SW480 (cell line): ENCODE data around the gene SVOP.
"Not testable (repeated sequence)": the region's sequence is repeated elsewhere in the genome, so short reads cannot be mapped to it uniquely, and the experiment has no call there.

ENCODE experiments used
- DNase-seq: peaks from one replicate; pipeline ENCODE4 v3.0.0-alpha.2; 2016; ENCODE audit warnings: low spot score

Gene SVOP

DNA sequence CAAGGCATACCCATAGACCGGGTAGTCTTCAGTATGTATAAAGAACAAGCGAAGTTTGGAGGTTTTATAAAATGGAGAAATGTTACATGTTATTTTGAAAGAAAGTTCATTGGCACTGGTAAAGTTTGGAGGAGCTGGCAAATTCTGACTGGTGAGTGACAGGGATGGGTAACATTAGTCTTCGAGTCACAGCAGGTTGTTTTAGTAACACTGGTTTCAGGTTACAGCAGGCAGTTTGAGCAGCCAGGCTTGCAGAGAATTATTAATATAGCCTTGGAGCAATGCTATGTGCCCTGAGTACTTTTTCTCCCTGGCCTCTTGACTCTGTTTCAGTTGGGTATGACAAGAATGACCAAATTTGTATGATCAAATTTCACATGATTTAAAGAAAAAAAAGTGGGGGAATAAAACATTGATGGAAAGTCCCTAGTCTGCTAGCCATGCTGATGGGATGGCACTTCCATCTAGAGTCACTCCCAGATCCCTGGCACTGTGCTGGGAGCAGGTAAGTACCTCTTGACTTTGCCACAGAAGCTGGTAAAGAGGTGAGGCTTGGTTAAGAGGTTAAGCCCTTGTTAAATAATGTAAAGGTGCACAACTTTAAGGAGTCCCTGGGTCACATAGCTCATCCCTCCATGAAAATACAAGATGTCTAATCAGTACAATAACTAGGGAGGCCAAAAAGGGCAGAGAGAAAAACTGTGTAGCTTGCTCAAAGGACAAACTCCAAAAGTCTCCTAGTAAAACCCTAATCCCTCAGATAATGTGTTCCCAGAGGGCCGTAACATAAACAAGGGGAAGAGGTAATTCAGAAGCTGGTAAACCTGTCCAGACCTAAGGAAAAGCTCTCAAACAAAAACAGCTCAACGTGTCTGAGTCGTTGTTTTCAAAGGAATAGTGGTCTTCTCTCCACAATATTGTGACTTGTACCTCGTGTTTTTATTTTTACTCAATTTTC lies 12.7 kb upstream of the SVOP start:
- no peak for DNase-seq

- no peak for DNase-seq
These were observed 8.5 kb upstream of the SVOP start for GRCh38 chr12:109029411-109029810.

DNA sequence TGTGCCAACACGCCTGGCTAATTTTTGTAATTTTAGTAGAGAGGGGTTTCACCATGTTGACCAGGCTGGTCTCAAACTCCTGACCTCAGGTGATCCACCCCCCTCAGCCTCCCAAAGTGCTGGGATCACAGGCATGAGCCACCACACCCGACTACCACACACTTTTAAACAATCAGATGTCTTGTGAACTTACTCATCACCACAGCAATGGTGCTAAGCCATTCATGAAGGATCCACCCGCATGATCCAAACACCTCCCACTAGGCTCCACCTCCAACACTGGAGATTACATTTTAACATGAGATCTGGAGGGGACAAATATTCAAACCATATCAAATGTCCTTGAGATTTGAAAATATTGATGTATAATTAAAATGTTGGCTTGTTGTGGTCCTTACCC lies 7.8 kb upstream of the SVOP start:
- DNase-seq, result not testable (repeated sequence)

- DNase-seq, result no peak
These were observed 6.9 kb upstream of the SVOP start for GRCh38 chr12:109027767-109028166.

DNA sequence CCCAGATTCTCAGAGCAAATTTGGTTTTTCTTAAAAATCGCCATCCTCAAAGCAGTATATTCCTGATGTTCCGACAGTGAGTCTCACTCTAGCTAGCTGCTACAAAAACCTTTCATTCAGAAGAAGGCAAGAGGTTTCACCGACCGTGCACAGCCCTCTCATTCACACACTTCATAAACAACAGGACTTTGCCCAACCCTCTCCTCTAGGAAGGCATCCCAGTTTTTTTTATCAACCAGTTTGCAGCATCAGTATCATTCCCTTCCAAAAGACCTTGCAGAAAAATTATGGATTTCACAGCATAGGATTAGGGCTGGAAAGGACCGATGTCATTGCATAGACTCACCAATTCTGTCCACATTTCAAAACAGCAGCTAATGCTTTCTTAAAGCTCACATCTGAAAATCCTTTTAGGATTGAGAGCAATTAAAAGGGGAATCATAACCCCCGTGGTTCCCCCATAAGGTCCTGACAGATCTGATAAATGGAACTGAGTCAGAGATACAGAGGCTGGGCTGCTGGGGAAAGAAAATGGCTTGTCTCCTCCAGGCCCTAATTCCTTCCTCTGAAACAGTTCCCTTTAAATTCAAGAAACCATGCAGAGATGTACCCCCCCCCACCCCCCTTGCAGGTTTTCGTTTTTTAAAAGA lies 597 bp downstream of the SVOP start:
- no peak for DNase-seq

DNA sequence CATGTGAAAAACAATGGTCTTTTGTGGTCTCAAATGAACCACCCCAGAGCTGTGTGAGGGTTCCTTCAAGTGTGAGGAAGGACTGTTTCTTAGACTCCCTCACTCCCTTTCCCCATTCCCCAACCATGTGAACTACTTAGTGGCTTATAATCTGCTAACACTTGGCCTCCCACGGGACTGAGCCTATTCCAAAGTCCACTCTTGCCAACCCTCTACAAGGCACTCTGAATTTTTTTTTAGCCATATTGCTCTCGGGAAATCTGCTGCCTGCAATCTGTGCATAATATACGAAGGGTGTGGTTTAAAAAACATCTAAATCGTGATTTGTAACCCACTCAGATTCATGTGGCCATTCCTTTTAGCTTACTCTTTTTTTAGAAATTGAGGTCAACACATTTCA lies 2.6 kb downstream of the SVOP start:
- no peak for DNase-seq

DNA sequence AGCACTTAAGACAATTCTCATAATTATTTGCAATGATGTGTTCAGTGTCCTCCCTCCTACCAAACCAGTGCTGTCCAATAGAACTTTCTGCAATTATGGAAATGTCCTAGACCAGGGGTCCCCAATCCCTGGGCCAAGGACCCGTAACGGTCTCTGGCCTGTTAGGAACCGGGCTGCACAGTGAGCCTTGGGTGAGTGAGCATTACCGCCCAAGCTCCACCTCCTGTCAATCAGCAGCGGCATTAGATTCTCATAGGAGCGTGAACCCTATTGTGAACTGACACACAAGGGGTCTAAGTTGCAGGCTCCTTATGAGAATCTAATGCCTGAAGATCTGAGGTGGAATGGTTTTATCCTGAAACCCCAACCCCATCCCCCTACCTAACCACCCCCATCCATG lies 3.9 kb downstream of the SVOP start:
- no peak for DNase-seq

GRCh38 chr12:109016016-109016415 lies 4.9 kb downstream of the SVOP start:
- no peak for DNase-seq

- DNase-seq, result no peak
These were observed 5.7 kb downstream of the SVOP start for GRCh38 chr12:109014984-109015765.

DNA sequence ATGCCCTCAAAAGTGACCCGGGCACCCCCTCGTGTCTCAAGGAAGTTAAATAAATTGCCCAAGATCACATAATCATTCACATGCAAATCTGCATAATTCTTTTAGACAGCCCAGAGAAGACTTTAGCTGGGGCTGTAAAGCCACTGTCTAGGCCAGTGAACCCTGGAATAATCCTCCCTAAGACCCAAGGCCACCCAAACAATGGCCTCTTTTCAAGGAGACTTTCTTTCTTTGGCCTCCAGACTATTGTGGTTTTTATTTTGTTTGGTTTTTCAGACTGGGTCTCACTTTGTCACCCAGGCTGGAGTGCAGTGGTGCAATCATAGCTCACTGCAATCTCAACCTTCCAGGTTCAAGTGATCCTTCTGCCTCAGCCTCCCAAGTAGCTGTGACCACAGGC lies 10.6 kb downstream of the SVOP start:
- no peak for DNase-seq

DNA sequence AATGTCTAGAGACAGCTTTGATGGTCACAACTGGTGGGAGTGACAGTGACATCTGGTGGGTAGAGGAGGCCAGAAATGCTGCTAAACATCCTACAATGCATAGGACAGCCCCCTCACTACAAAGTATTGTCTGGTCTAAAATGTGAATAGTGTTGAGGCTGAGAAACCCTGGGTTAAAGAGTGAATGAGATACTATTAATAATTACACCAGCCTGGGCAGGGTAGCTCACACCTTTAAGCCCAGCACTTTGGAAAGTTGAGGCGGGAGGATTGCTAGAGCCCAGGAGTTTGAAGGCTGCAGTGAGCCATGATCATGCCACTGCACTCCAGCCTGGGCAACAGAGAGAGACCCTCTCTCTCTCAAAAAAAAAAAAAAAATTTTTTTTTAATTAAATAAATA lies 11.1 kb downstream of the SVOP start:
- DNase-seq, result no peak

DNA sequence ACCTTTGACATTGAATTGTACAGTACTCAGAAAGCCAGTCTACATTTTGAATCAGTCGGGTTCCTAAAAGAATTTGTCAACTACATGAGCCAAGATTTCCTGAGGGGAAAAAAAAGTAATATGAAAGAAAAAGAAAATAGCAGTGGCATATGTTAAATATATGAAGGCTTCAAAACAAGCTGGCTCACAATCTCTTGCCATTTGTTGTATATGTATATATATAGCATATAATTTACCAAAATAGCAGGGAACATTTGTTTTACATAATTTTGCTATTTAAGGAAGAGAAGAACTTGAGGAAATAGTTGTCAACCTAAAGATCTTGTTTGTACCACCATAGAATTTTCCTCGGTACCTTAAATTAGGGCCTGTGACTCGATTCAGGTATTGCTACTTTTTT lies 16.9 kb downstream of the SVOP start:
- DNase-seq, result no peak

GRCh38 chr12:108996320-108996719 lies 24.5 kb downstream of the SVOP start:
- DNase-seq, result no peak

GRCh38 chr12:108995370-108995992 lies 25.4 kb downstream of the SVOP start:
- DNase-seq, result no peak

- not testable (repeated sequence) for DNase-seq
These were observed 30.8 kb downstream of the SVOP start for GRCh38 chr12:108990103-108990502.

DNA sequence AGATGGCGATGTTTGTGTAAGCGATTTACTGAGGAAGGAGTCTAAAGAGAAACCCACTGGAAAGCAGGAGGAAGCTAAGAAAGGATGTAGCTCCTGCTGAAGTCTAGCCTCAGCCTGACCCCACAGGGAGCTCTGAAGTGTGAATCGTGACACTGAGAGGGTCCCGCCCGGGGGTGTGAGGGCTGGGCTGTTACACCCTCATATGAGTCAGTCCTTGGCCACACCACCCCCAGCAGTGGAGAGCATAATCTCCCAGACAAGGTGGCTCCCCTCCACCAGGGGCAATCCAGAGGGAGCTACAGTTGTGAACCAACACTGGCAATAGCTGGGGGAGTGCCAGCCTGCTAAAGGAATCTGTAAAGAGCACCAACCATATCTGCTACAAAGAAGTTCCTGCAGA lies 31.5 kb downstream of the SVOP start:
- no peak for DNase-seq

- DNase-seq, result no peak
These were observed 35.1 kb downstream of the SVOP start for GRCh38 chr12:108985750-108986149.

DNA sequence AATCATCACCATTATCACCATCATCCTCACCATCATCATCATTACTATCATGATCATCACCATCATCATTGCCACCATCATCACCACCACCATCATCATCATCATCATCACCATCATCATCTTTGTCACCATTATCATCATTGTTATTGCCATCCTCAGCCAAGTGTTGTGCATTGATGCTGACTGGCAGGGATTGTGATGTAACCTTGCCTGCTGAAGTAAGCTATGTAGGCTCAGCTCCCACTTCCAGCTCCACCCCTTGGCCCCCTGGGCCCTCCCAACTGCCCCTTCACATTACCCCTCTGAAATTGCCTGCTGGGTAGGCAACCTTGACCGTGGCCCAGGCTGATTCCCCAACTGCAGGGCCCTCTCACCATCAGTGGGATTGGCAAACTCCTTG lies 37.6 kb downstream of the SVOP start:
- DNase-seq, result no peak

DNA sequence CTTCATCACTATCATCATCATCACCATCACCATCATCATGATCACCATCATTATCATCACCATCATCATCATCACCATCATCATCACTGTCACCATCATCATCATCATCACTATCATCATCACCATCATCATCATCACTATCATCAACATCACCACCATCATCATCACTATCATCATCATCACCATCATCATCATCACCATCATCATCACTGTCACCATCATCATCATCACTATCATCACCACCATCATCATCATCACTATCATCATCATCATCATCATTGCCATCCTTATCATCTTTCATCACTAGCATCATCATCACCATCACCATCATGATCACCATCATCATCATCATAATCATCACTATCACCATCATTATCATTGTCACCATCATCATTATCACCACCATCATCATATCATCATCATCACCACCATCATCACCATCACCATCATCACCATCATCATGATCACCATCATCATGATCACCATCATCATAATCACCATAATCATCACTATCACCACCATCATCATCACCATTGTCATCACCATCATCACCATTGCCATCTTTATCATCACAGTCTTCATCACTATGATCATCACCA lies 38.1 kb downstream of the SVOP start:
- no peak for DNase-seq

- no peak for DNase-seq
These were observed 39.0 kb downstream of the SVOP start for GRCh38 chr12:108981835-108982234.

- no peak for DNase-seq
These were observed 39.8 kb downstream of the SVOP start for GRCh38 chr12:108980831-108981618.
